ENCODE measurements around the gene SYT2.
"Not testable (repeated sequence)": the region's sequence is repeated elsewhere in the genome, so short reads cannot be mapped to it uniquely, and the experiment has no call there.

The SYT2 gene

GRCh38 chr1:202710070-202711045, at the start of gene SYT2:
Gene SYT2 (minus strand): TSS chr1:202710454. CDS start chr1:202605772, 104,682 bp downstream.
- peak in 1 of 2 experiments; percentile 13 for DNase-seq

- DNase-seq = no peak
These were observed 46.1 kb upstream of the SYT2 start for GRCh38 chr1:202756391-202756790.

GRCh38 chr1:202754293-202754692, 44.0 kb upstream of the SYT2 start:
- no peak for DNase-seq

- no peak for DNase-seq
These were observed 42.5 kb upstream of the SYT2 start for GRCh38 chr1:202752774-202753173.

GRCh38 chr1:202750761-202751160, 40.5 kb upstream of the SYT2 start:
- DNase-seq = no peak

- DNase-seq = no peak
These were observed 39.8 kb upstream of the SYT2 start for GRCh38 chr1:202750024-202750423.

- DNase-seq = no peak
These were observed 35.2 kb upstream of the SYT2 start for GRCh38 chr1:202745323-202745888.

GRCh38 chr1:202744770-202745169, 34.5 kb upstream of the SYT2 start:
- DNase-seq = not testable (repeated sequence)

- DNase-seq = no peak
These were observed 32.2 kb upstream of the SYT2 start for GRCh38 chr1:202742496-202742895.

GRCh38 chr1:202733251-202733650, 23.0 kb upstream of the SYT2 start:
- no peak for DNase-seq

GRCh38 chr1:202728951-202729350, 18.7 kb upstream of the SYT2 start:
- DNase-seq = no peak

GRCh38 chr1:202725526-202725925, 15.3 kb upstream of the SYT2 start:
- no peak for DNase-seq

- DNase-seq = no peak
These were observed 13.5 kb upstream of the SYT2 start for GRCh38 chr1:202723708-202724107.

- not testable (repeated sequence) for DNase-seq
These were observed 12.8 kb upstream of the SYT2 start for GRCh38 chr1:202723046-202723445.

GRCh38 chr1:202716654-202717053, 6.4 kb upstream of the SYT2 start:
- no peak for DNase-seq

GRCh38 chr1:202714202-202714601, 3.9 kb upstream of the SYT2 start:
- DNase-seq = not testable (repeated sequence)

GRCh38 chr1:202713110-202713509, 2.9 kb upstream of the SYT2 start:
- peak in 1 of 2 experiments; percentile 11 for DNase-seq

GRCh38 chr1:202711949-202712635, 1.8 kb upstream of the SYT2 start:
- no peak for DNase-seq

GRCh38 chr1:202709276-202710041, 795 bp downstream of the SYT2 start:
- no peak for DNase-seq

GRCh38 chr1:202708456-202709275, 1.6 kb downstream of the SYT2 start:
- no peak for DNase-seq

- no peak for DNase-seq
These were observed 3.4 kb downstream of the SYT2 start for GRCh38 chr1:202706851-202707250.

- DNase-seq = no peak
These were observed 5.7 kb downstream of the SYT2 start for GRCh38 chr1:202704601-202705000.

Measured in SHP77 (cell line).